HG03565 (cell line): ENCODE results near the gene TTLL3.
"Not testable (repeated sequence)": the region's sequence is repeated elsewhere in the genome, so short reads cannot be mapped to it uniquely, and the experiment has no call there.

Experiments used
- ATAC-seq: cut with Tn5 transposase; IDR thresholded peaks from one replicate; pipeline ENCODE4 v1.9.1; 2021; ENCODE audit warnings: mild to moderate bottlenecking, moderate library complexity; ENCODE audit not compliant: unreplicated experiment

Gene TTLL3

GRCh38 chr3:9809615-9810432 lies at the start of gene TTLL3:
Gene TTLL3 (plus strand): TSS chr3:9810262. CDS start chr3:9810662, 400 bp downstream.
- ATAC-seq, result no peak

GRCh38 chr3:9760779-9761505 lies 49.1 kb upstream of the TTLL3 start:
- no peak for ATAC-seq

- ATAC-seq, result no peak
These were observed 48.1 kb upstream of the TTLL3 start for GRCh38 chr3:9761919-9762318.

- no peak for ATAC-seq
These were observed 47.2 kb upstream of the TTLL3 start for GRCh38 chr3:9762871-9763270.

GRCh38 chr3:9765865-9766264 lies 44.2 kb upstream of the TTLL3 start:
- no peak for ATAC-seq

- ATAC-seq, result no peak
These were observed 42.6 kb upstream of the TTLL3 start for GRCh38 chr3:9767418-9767817.

GRCh38 chr3:9768141-9768775 lies 41.8 kb upstream of the TTLL3 start:
- no peak for ATAC-seq

- no peak for ATAC-seq
These were observed 41.0 kb upstream of the TTLL3 start for GRCh38 chr3:9769012-9769411.

GRCh38 chr3:9769426-9770275 lies 40.4 kb upstream of the TTLL3 start, which contains the start of gene CAMK1:
Gene CAMK1 (minus strand): TSS chr3:9769947. CDS start chr3:9767749, 2,198 bp downstream.
- no peak for ATAC-seq

- ATAC-seq, result no peak
These were observed 39.7 kb upstream of the TTLL3 start for GRCh38 chr3:9770276-9770812.

GRCh38 chr3:9771007-9771406 lies 39.1 kb upstream of the TTLL3 start:
- ATAC-seq, result not testable (repeated sequence)

- ATAC-seq, result no peak
These were observed 33.0 kb upstream of the TTLL3 start for GRCh38 chr3:9776896-9777693.

- ATAC-seq, result no peak
These were observed 32.4 kb upstream of the TTLL3 start for GRCh38 chr3:9777694-9778021.

- ATAC-seq, result no peak
These were observed 31.7 kb upstream of the TTLL3 start for GRCh38 chr3:9778143-9779074.

GRCh38 chr3:9779075-9779593 lies 30.9 kb upstream of the TTLL3 start:
- ATAC-seq, result no peak

GRCh38 chr3:9779721-9780457 lies 30.2 kb upstream of the TTLL3 start:
- no peak for ATAC-seq

GRCh38 chr3:9780458-9780812 lies 29.6 kb upstream of the TTLL3 start:
- no peak for ATAC-seq

GRCh38 chr3:9780910-9781309 lies 29.2 kb upstream of the TTLL3 start:
- no peak for ATAC-seq
